ENCODE data around the gene ZCCHC2. TPM values are rescaled to one million over a fixed set of nuclear protein-coding genes. Genes with fewer than 3 reads are reported as not detected.

The ZCCHC2 gene
- total RNA-seq, 1 donor: 9.9 TPM

DNA sequence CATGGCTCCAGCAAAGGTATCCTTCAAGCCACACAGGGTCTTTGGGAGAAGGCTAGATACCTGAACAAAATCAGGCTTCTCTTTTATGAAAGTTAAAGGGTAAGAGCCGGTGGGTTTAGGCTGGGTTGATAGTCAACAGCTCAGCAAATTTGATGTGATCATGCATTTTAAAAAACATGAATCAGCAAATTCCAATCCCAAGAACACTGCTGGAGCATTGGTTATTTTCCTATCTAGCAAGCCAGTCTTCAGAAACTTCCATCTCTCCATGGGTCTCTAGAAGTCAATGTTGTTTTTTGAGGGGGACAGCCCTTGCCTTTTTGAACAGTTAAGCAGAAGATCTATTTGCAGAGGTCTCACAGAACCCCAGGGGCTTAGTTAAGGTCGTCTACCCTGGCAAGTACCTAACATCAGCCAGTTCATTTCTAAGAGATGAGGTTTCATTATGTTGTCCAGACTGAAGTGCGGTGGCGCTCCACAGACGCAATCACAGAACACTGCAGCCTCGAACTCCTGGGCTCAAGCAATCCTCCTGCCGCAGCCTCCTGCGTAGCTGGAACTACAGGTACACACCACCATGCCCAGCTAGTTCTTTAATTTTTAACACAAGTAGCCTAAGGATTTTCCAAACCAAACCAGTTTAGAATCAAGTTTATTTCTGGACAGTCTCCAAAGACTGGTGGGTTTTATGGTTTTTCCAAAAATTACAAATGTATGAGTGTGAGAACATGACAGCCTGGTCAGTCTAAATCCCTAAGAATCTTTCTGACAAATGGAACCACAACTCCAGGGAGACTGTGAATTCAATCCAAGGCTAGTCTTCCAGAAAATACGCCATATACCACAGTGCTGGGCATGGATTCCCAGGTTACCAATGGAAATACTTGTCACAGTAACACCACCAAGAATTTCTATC is 4.1 kb upstream of the ZCCHC2 start:
- DNase-seq (ENCODE audit: low read depth): no peak
- H3K4me3 ChIP-seq (ENCODE audit: low read depth, low read length): no peak overlapping the region
- TF ChIP-seq, protein P1, sequence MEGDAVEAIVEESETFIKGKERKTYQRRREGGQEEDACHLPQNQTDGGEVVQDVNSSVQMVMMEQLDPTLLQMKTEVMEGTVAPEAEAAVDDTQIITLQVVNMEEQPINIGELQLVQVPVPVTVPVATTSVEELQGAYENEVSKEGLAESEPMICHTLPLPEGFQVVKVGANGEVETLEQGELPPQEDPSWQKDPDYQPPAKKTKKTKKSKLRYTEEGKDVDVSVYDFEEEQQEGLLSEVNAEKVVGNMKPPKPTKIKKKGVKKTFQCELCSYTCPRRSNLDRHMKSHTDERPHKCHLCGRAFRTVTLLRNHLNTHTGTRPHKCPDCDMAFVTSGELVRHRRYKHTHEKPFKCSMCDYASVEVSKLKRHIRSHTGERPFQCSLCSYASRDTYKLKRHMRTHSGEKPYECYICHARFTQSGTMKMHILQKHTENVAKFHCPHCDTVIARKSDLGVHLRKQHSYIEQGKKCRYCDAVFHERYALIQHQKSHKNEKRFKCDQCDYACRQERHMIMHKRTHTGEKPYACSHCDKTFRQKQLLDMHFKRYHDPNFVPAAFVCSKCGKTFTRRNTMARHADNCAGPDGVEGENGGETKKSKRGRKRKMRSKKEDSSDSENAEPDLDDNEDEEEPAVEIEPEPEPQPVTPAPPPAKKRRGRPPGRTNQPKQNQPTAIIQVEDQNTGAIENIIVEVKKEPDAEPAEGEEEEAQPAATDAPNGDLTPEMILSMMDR (IDR thresholded peaks at IDR 0.05; ENCODE audit: insufficient read depth, low read length): no peak

DNA sequence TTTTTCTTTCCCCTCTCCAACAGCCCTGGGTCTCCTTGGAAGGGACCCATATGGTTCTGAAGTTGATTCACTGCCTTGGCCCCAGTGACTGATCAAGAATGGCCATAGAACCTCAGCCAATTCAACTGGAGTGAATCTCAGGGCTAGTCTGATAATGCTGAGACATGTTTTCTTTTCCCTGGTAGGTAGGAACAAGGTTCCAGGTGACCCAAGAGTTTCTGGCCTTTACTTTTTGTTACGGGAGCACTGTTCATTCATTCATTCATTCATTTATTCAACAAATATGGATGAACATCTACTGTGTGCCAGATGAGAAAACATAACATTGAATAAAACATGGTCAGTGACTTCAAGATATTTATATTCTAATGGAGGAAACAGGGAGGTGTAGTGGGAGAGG is 3.1 kb upstream of the ZCCHC2 start:
- no peak overlapping the region for H3K4me3 ChIP-seq (ENCODE audit: low read depth, low read length)
- TF ChIP-seq, protein P1 (IDR thresholded peaks at IDR 0.05; ENCODE audit: insufficient read depth, low read length): no peak
- no peak for DNase-seq (ENCODE audit: low read depth)

DNA sequence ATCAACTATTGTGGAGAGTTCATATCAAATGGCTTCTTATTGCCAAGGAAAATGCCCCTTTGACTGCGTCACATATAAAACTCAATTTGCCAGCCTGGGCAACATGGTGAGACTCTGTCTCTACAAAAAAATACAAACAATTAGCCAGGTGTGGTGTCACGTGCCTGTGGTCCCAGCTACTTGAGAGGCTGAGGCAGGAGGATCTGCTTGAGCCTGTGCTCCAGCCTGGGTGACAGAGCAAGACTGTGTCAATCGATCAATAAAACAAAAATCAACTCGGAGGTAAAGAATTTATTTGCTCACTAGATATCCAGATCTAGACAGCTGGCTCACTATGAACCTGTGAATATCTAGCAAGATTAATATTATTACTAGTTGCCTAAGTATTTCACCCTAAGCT is 1.7 kb upstream of the ZCCHC2 start:
- DNase-seq (ENCODE audit: low read depth): no peak
- H3K4me3 ChIP-seq (ENCODE audit: low read depth, low read length): no peak overlapping the region
- TF ChIP-seq, protein P1 (IDR thresholded peaks at IDR 0.05; ENCODE audit: insufficient read depth, low read length): no peak

DNA sequence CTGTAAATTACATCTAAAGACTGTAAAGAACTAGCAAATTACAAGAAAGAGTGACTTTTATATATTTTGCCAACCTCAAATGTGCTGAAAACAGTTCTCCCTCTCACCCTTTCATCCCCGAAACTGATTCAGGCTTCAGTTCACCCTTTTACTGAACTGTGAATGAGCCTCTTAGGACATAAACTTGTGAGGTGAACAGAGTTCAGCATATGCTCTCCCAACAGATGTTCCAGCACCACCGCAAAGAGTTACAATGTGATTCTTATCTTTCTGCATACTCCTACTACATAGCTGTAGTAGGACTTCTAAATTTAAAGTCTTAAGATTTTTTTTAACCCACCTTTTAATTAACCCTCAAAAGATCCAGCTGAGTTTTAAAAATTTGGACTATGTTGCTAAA is 1.2 kb upstream of the ZCCHC2 start:
- TF ChIP-seq, protein P1 (IDR thresholded peaks at IDR 0.05; ENCODE audit: insufficient read depth, low read length): no peak
- H3K4me3 ChIP-seq (ENCODE audit: low read depth, low read length): peak overlapping the region; percentile 36
- DNase-seq (ENCODE audit: low read depth): no peak

DNA sequence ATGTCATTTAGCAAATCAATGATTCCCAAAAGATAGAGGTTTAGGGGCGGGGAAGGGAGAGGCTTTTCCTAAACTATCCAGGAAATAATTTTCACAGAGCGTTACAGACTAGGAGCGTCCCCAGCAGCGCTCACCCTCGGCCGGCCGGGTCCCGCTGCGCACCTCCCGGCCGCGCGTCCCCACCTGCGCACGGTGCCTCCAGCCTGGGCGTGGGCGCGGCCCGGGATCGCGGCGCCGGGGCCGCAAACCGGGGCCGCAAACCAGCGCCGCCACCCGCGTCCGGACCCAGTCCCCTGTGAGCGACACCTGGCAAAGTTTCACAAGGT is 684 bp upstream of the ZCCHC2 start:
- TF ChIP-seq, protein P1 (IDR thresholded peaks at IDR 0.05; ENCODE audit: insufficient read depth, low read length): no peak
- H3K4me3 ChIP-seq (ENCODE audit: low read depth, low read length): peak overlapping the region; percentile 87
- no peak for DNase-seq (ENCODE audit: low read depth)

DNA sequence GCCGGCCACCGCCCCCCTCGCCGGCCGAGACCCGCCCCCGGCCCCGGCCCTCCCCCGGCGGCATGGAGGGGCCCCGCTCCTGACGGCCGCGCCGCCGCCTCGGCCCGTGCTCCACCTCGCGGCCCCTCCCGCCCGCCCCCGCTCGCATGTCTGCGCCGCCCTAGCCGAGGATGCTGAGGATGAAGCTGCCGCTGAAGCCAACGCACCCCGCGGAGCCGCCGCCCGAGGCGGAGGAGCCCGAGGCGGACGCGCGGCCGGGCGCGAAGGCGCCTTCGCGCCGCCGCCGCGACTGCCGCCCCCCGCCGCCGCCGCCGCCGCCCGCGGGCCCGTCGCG is 397 bp downstream of the ZCCHC2 start:
- no peak for DNase-seq (ENCODE audit: low read depth)
- H3K4me3 ChIP-seq (ENCODE audit: low read depth, low read length): peak overlapping the region; percentile 87
- TF ChIP-seq, protein P1 (IDR thresholded peaks at IDR 0.05; ENCODE audit: insufficient read depth, low read length): no peak

All from fibroblast of the aortic adventitia (primary cell).